Esophagus (tissue), 2 donors: ENCODE data around the gene CRACR2B. TPM values are rescaled to one million over a fixed set of nuclear protein-coding genes. Genes with fewer than 3 reads are reported as not detected.

Experiments
- polyA plus RNA-seq, 2 donors: library from polyadenylated mRNA; stranded (reverse); fragments of 200-250 nt; gene quantifications; one replicate each; pipeline ENCODE4 v1.2.3, GENCODE V29; 2013
- donor health status: healthy with polysubstance abuse.
- donor health status: Bipolar disorder and iron deficiency.

CRACR2B gene
- polyA plus RNA-seq, 2 donors: 3.2 to 5.3 TPM

Other genes with a start within 250 kb of the CRACR2B start
- 10 to 100 TPM; 17.0 to 30.1 TPM for gene IRF7, start 212.0 kb upstream of the CRACR2B start, polyA plus RNA-seq
- under 1 TPM; 0.02 to 0.08 TPM for gene CDHR5, start 203.0 kb upstream of the CRACR2B start, polyA plus RNA-seq
- gene SCT, start 200.7 kb upstream of the CRACR2B start, polyA plus RNA-seq: not detected
- under 1 TPM; 0.18 to 0.39 TPM for gene DRD4, start 190.7 kb upstream of the CRACR2B start, polyA plus RNA-seq
- 10 to 100 TPM; 20.3 to 42.4 TPM for gene DEAF1, start 132.7 kb upstream of the CRACR2B start, polyA plus RNA-seq
- 10 to 100 TPM; 25.0 to 53.9 TPM for gene TMEM80, start 132.1 kb upstream of the CRACR2B start, polyA plus RNA-seq
- 100 to 1,000 TPM; 254 to 440 TPM for gene EPS8L2, start 121.7 kb upstream of the CRACR2B start, polyA plus RNA-seq
- 100 to 1,000 TPM; 228 to 278 TPM for gene TALDO1, start 80.5 kb upstream of the CRACR2B start, polyA plus RNA-seq
- 10 to 100 TPM; 23.1 to 49.2 TPM for gene GATD1, start 50.4 kb upstream of the CRACR2B start, polyA plus RNA-seq
- gene CEND1, start 37.8 kb upstream of the CRACR2B start, polyA plus RNA-seq: under 1 TPM; 0.10 to 0.12 TPM
- 10 to 100 TPM; 10.2 TPM for gene SLC25A22, start 29.6 kb upstream of the CRACR2B start, polyA plus RNA-seq
- 10 to 100 TPM; 11.3 to 27.8 TPM for gene PIDD1, start 22.7 kb upstream of the CRACR2B start, polyA plus RNA-seq
- gene RPLP2, start 18.0 kb upstream of the CRACR2B start, polyA plus RNA-seq: 1,000 to 10,000 TPM; 1,061 to 1,474 TPM
- 10 to 100 TPM; 51.7 to 53.2 TPM for gene PNPLA2, start 9.0 kb upstream of the CRACR2B start, polyA plus RNA-seq
- 100 to 1,000 TPM in 1 of 2 donors, 10 to 100 TPM in 1; 75.5 to 108 TPM for gene CD151, start 5.0 kb downstream of the CRACR2B start, polyA plus RNA-seq
- 100 to 1,000 TPM in 1 of 2 donors, 10 to 100 TPM in 1; 64.9 to 177 TPM for gene POLR2L, start 14.6 kb downstream of the CRACR2B start, polyA plus RNA-seq
- gene TSPAN4, start 14.9 kb downstream of the CRACR2B start, polyA plus RNA-seq: 10 to 100 TPM in 1 of 2 donors, 1 to 10 TPM in 1; 9.8 to 16.8 TPM
- gene CHID1, start 82.9 kb downstream of the CRACR2B start, polyA plus RNA-seq: 10 to 100 TPM; 22.5 to 30.7 TPM
- 10 to 100 TPM; 17.3 to 20.2 TPM for gene AP2A2, start 98.0 kb downstream of the CRACR2B start, polyA plus RNA-seq
- gene MUC6, start 208.8 kb downstream of the CRACR2B start, polyA plus RNA-seq: under 1 TPM; 0.26 to 0.46 TPM
- under 1 TPM in 1 of 2 donors, not detected in 1; 0.04 TPM for gene MUC2, start 247.0 kb downstream of the CRACR2B start, polyA plus RNA-seq